Limb (tissue), 2 donors: ENCODE data around the gene ACAD8.
A peak's percentile ranks its signal among the peaks of the same experiment; 100 is the strongest.
"Not testable (repeated sequence)": the region's sequence is repeated elsewhere in the genome, so short reads cannot be mapped to it uniquely, and the experiment has no call there.

Source experiments
- DNase-seq, 2 donors: peaks; one replicate each; pipeline ENCODE4 v3.0.0-alpha.2; 2016; ENCODE audit errors: extremely low spot score in 2 of 2

Gene ACAD8

DNA sequence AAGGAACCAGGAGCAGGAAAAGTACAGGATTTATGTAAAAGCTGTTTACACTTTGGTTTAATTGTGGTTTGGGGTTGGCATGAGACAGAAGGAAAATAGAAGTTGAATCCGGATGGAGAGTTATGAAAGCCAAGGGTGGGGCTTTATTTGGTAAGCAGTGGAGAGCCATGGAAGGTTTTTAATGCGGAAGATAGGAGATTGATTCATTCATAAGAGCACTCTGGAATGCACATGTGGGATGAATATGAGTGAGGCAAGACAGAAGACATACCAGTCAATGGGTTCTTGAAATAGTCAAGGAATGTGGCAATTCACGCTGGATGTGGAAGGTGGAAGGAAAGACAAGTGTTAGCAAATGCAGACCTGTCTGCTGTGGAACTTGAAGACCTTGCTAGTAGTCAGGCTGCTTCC lies 13.5 kb downstream of the ACAD8 start:
- DNase-seq: no peak

DNA sequence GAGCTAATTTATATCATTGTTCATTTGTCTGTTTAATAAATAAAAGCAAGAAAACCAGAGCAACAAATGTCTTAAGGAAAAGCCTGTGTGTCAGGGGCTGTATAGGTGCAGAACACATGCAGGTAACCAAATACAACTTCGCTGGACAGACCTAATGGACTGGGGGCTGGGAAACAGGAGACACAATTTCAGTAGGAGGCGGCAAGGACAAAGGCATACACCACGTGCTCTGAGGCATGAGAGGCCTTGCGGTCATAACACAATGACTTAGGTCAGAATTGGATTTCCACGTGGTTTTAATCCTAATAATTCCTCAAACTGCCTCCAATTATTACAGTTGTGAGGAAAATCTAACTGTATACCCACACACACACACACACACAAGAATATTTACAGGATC lies 14.1 kb downstream of the ACAD8 start:
- no peak for DNase-seq

DNA sequence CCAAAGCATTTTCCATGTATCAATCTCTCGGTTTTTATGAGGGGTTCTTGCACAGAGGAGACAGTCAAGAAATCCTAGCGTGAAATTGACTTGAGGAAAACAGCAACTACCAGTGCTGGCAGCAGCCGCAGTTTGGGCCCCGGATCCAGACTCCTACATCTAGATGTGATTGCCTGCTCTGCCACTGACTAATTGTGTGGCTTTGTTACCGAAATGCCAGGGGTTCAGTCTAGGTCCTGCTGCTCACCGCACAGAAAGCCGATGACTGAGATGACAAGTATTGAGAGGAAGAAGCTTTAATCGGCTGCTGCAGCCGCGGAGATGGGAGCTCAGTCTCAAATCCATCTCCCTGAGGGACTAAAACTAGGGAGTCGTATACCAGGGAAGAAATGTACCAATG lies 14.6 kb downstream of the ACAD8 start:
- DNase-seq: no peak

DNA sequence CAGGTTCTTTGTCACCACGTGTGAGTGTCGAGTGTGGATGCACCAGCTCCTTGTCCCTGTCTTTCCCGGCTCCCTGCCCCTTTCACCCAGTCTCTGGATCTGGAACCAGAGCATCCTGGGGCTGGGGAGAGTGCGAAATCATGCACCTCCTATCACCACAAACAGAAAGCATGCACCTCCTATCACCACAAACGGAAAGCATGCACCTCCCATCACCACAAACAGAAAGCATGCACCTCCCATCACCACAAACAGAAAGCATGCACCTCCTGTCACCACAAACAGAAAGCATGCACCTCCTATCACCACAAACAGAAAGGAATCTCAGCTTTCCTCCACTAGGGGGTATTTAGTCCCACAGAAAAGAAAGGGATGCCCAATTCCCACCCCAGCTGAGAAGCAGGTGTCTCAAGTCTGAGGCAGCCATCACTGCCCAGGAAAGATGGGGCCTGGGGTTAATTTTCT lies 16.9 kb downstream of the ACAD8 start:
- DNase-seq: no peak

- DNase-seq: no peak
These were observed 18.6 kb downstream of the ACAD8 start for GRCh38 chr11:134271978-134272377.

GRCh38 chr11:134272381-134273316 lies 19.3 kb downstream of the ACAD8 start:
- peak in 1 of 2 donors; percentile 28 for DNase-seq

DNA sequence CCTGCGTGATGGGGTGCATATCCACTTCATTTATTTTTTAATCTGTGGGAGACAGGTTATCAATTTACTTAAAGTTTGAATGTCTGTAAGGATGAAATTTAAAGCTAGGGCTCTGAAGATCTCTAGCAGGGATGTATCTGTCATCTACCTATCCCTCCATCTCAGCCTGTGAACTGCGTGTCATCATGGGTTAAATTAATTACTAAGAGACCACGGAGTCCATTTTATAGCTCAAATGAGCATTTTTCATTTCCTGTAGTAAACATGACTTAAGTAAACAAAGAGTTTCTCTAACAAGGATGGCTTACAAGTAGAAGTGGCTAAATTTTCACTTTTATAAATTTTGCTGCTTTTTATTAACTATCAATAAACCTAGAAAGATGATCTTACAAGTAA lies 19.9 kb downstream of the ACAD8 start:
- DNase-seq: no peak

DNA sequence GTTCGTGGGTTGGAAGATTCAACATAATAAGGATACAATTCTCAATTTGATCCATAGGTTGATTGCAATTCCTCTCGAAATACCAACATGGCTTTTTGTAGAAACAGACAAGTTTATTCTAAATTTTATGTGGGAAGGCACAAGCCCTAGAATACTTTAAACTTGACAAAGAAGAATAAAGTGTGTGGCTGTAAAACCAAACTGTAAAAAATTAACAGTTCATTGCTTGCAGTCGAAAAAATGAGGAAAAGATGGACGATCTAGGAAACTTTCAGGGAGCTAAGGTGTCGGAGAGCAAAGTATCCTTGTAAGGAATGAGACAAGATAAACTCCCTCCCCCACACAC lies 21.8 kb downstream of the ACAD8 start:
- DNase-seq: no peak

DNA sequence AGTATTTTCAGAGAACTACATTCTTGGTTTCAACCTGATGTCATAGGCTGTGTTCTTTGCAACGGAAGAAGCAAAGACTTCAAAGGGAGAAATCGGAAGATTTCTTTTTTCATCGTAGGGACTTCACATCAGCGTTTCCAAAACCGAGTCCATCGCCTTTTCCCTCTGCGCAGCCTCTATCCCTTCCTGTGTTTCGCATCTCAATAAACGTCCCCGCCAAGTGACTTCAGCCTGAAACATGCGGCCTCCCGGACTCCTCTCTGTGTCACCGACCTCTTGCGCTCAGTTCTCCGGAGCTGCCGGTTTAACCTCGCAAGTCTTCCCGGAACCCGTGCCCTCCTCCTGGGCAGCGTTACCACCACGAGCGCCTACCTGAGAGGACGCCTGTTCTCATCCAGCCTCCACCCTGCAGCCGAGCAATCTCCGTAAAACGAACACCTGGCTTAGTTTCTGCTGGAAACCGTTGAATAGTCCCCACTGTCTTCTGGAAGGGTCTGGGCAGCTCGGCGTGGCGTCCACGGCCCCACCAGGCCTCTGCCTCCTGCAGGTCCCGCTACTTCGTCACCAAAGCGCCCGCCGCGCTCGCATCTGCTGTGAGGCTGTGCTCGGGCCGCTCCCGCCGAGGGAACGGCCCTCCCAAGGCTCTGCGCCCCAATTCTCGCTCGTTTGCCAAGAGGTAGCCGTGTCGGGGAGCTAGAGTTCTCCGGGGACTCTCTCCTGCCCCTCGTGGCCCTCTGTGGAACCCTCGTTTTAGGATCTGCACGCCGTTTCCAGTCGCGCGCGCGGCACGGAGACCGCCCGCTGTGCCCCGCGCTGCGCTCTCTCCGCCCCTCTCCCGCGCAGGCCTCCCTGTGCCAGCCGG lies 22.4 kb downstream of the ACAD8 start, which contains the start of gene GLB1L3:
Gene GLB1L3 (plus strand): TSS at position 846 of the 862 bp plus-strand sequence. CDS start 362 bp downstream, outside the sequence.
- DNase-seq: peak in 1 of 2 donors; percentile 66

DNA sequence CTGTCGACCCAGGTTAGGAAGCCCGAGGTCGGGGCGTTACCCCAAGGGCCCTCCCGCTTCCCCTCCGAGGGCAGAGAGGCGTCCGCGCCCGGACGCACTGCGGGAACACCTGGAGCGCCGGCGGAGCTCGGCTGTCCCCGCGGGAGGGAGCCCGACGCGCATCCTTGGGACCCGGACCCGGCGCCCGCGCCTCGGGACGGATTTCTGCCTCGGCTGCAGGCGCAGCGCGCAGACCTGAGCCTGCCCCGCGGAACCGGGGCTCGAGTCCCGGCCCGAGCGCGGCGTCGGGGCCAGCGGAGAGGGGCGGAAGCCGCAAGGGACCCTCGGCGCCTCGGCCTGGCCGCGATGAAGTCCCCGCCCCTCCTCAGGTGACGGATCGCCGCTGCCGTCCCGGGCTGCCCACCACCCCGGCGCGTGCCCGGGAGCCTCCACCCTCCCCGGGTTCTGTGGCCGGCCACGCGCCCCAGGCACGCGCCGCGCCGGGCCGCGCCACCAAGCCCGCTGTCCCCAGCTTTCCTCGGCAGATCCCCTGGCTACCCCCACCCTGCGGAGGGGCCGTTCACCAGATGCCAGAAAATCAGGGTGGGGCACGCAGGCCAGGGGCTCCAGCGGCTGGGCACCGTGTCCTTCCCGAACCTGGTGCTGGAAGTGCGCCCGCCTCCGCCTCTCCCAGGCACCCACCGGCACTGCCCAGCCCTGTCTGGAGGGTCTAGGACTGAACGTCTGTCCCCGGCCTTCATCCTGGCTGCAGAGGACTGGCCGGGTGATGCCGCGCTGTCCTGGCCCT lies 23.2 kb downstream of the ACAD8 start:
- DNase-seq: peak in 1 of 2 donors; percentile 52

- DNase-seq: no peak
These were observed 24.0 kb downstream of the ACAD8 start for GRCh38 chr11:134277183-134278001.

DNA sequence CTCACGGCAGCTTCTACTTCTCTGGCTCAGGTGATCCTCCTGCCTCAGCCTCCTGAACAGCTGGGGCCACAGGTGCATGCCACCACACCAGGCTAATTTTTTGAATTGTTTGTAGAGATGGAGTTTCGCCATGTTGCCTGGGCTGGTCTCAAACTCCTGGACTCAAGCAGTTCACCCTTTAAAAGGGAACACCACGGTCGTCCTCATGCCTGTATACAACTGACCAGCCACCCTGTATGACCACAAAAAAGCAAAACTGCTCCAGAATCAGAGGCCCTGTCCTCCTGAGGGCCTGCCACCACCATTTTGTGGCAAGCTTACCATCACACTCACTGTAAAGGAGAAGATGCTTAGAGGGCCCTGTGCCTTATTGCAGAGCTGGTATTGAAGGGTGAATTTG lies 25.0 kb downstream of the ACAD8 start:
- no peak for DNase-seq

DNA sequence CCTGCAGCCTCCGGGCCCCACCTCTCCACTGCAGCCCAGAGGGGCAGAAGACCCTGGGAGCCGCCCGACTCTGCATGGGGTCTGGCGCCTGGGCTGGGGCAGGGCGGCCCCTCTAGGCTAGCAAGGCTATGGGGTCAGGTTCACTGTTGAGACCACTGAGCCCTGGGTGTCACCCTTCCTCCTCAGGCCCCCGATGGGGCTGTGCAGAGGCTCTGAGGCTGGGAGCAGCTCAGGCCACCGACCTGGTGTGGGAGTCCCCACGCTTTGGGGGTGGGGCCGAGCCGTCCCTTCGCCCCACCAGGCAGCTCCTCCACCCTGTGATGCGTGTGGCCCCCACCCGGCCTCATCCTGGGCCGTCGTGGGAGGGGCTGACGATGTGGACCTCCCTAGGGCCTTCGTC lies 28.3 kb downstream of the ACAD8 start:
- not testable (repeated sequence) for DNase-seq

GRCh38 chr11:134282121-134283045 lies 29.0 kb downstream of the ACAD8 start:
- DNase-seq: no peak

DNA sequence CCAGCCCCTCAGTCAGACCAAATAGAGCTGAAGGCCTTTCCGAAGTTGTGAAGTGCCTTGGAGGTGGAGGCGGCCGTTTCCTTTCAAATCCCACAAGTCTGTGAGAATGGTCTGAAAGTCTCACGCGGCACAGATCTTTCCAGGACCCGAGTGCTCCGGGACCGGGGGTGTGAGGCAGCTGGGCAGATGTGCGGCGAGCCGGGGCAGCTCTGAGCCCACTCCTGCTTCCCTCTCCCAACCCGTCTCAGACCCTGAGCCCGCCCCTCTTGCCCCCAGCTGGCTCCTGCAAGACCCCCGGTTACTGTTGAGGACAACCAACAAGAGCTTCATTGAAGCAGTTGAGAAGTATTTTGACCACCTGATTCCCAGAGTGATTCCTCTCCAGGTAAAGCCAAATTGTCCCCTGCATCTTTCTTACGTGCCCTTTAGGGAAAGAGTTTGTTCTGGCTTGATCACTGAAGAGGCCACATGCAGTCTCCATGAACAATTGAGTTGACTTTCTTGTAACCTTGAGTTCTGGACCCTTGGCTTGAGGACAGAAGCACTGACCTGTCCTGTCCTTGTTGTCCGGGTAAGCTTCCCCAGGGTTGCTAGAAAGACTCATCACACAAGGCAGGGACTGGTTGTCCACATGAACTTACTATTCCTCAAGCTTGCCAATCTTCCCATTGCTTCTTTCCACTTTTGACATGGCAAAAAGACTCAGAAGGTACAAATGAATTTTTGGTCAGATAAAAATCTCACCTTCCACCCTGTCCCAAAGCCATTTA lies 30.3 kb downstream of the ACAD8 start:
- DNase-seq: no peak

DNA sequence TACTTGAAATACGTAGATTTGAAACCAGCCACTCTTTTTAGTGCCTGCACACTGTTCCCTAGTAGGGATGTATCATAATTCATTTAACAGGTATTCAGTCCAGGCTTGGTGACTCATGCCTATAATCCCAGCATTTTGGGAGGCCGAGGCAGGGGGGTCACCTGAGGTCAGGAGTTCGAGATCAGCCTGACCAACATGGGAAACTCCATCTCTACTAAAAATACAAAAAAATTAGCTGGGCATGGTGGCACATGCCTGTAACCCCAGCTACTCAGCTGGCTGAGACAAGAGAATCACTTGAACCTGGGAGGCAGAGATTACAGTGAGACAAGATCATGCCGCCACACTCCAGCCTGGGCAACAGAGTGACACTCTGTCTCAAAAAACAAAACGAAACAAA lies 31.0 kb downstream of the ACAD8 start:
- DNase-seq: not testable (repeated sequence)

DNA sequence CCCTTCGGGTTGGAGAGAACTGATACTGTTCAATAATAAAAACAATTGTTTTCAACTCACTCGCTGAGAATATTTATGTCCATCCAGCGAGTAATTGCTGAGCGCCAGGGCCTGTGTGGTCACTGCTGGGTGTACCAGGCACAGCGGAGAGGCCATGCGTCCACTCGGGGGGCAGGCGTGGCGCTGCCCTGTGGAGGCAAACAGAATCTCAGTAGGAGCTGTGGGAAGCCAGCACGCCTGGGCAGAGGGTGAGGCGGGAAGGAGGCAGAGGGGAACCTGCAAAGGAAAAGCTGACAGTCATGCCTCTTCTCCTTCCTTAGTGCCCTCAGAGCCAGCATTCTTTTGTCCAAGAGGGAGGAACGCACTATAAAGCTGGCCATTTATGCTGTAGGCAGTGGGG lies 34.2 kb downstream of the ACAD8 start:
- DNase-seq: no peak

- DNase-seq: no peak
These were observed 35.1 kb downstream of the ACAD8 start for GRCh38 chr11:134288486-134288885.

DNA sequence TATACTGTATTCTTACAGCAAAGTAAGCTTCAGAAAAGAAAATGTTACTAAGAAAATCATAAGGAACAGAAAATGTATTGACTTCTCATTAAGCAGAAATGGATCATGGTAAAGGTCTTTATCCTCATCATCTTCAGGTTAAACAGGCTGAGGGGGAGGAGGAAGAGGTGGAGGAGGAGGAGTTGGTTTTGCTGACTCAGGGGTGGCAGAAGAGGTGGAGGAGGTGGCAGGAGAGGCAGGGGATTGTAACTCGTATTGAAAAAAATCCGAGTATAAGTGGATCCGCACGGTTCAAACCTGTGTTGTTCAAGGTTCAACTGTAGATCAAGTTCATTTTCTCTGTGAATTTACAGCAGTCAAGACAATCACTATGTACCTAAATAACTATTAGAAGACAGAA lies 35.8 kb downstream of the ACAD8 start:
- no peak for DNase-seq
